Activated CD4-positive, alpha-beta T cell treated with anti-CD3 and anti-CD28 coated beads, Interleukin-2, amount 50 U/mL, for 4 hours (primary cell): ENCODE results near the gene FAM210A.
"Not testable (repeated sequence)": the region's sequence is repeated elsewhere in the genome, so short reads cannot be mapped to it uniquely, and the experiment has no call there.

Experiments
- DNase-seq, 2 experiments: peaks; one replicate each; pipeline ENCODE4 v3.0.0-alpha.2; 2020

Gene FAM210A

GRCh38 chr18:13696961-13697360 lies 29.4 kb downstream of the FAM210A start:
- no peak for DNase-seq

- DNase-seq: not testable (repeated sequence)
Observed at GRCh38 chr18:13695337-13695736, 31.0 kb downstream of the FAM210A start.

- DNase-seq: not testable (repeated sequence)
Observed at GRCh38 chr18:13690060-13690459, 36.3 kb downstream of the FAM210A start.

- no peak for DNase-seq
Observed at GRCh38 chr18:13688191-13689136, 37.9 kb downstream of the FAM210A start.

GRCh38 chr18:13684546-13684945 lies 41.8 kb downstream of the FAM210A start:
- DNase-seq: no peak

GRCh38 chr18:13681701-13682100 lies 44.7 kb downstream of the FAM210A start:
- no peak for DNase-seq

GRCh38 chr18:13680612-13681011 lies 45.7 kb downstream of the FAM210A start:
- DNase-seq: no peak

- not testable (repeated sequence) for DNase-seq
Observed at GRCh38 chr18:13677350-13677749, 49.0 kb downstream of the FAM210A start.

GRCh38 chr18:13676471-13676870 lies 49.9 kb downstream of the FAM210A start:
- DNase-seq: no peak

- no peak for DNase-seq
Observed at GRCh38 chr18:13672657-13673056, 53.7 kb downstream of the FAM210A start.

- no peak for DNase-seq
Observed at GRCh38 chr18:13661779-13662256, 64.5 kb downstream of the FAM210A start.

GRCh38 chr18:13661051-13661778 lies 65.1 kb downstream of the FAM210A start:
- DNase-seq: no peak

- DNase-seq: no peak
Observed at GRCh38 chr18:13660510-13660909, 65.8 kb downstream of the FAM210A start.

- DNase-seq: no peak
Observed at GRCh38 chr18:13658436-13659204, 67.7 kb downstream of the FAM210A start.

GRCh38 chr18:13657974-13658373 lies 68.4 kb downstream of the FAM210A start:
- no peak for DNase-seq

GRCh38 chr18:13653746-13654433 lies 72.5 kb downstream of the FAM210A start:
- DNase-seq: no peak

GRCh38 chr18:13649397-13650390 lies 76.7 kb downstream of the FAM210A start:
- no peak for DNase-seq

GRCh38 chr18:13647761-13648160 lies 78.6 kb downstream of the FAM210A start:
- no peak for DNase-seq

- DNase-seq: no peak
Observed at GRCh38 chr18:13646633-13647032, 79.7 kb downstream of the FAM210A start.

- DNase-seq: no peak
Observed at GRCh38 chr18:13645093-13645492, 81.3 kb downstream of the FAM210A start.

- DNase-seq: no peak
Observed at GRCh38 chr18:13643261-13643751, 83.1 kb downstream of the FAM210A start.
